GM13976 (cell line): ENCODE measurements around the gene ELL2.

Experiments used
- DNase-seq: peaks from one replicate; pipeline ENCODE4 v3.0.0; 2012; ENCODE audit warnings: low spot score
- in situ Hi-C: fragments of 300-500 bp; cut with MboI; formaldehyde crosslinking; loops from one replicate; pipeline ENCODE4 v1.12.0; 2022; ENCODE audit warnings: low sequenced_read_pairs, mixed read lengths, inconsistent platforms; ENCODE audit not compliant: unreplicated experiment
- TF ChIP-seq, protein P1 (sequence below): IDR thresholded peaks from 2 replicates; pipeline ENCODE4 v1.5.1; 2012; ENCODE audit warnings: borderline replicate concordance, mild to moderate bottlenecking; ENCODE audit not compliant: insufficient read depth; ENCODE audit errors: extremely low read depth, missing control alignments, control extremely low read depth

Gene ELL2

DNA sequence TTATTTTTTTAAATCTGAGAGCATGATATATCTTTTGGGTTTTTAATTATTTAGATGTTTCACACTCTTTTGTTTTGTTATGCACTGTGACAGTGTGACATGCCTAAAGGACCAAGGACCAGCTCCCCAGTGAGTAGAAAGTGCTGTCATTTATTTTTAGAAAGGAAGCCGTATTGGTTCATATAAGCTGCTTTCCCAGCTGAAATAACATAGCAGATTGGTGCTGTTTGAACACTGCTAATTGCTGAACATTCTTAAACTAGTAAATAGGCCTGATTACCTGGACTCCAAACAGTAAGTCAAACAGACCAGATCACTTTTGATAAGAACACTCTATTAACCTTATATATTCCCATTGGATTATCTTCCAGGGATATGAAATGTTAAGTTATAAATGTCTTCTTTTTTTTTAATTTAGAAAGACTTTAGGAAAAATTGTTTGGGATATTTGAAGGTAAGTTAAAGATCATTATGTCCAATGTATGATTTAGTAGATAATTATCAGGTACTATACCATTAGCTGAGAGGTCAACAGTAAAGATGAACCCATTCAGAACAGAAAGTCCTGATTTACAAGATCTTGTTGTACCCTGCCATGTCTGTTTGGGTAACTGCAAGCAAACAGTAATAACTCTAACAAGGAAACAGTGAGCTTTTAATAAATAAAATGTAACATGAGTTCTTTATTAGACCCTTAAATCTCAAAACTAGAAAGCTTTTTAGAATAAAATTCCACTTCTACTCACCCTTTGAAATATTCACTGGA, 27.8 kb upstream of the ELL2 start:
- TF ChIP-seq, protein P1, sequence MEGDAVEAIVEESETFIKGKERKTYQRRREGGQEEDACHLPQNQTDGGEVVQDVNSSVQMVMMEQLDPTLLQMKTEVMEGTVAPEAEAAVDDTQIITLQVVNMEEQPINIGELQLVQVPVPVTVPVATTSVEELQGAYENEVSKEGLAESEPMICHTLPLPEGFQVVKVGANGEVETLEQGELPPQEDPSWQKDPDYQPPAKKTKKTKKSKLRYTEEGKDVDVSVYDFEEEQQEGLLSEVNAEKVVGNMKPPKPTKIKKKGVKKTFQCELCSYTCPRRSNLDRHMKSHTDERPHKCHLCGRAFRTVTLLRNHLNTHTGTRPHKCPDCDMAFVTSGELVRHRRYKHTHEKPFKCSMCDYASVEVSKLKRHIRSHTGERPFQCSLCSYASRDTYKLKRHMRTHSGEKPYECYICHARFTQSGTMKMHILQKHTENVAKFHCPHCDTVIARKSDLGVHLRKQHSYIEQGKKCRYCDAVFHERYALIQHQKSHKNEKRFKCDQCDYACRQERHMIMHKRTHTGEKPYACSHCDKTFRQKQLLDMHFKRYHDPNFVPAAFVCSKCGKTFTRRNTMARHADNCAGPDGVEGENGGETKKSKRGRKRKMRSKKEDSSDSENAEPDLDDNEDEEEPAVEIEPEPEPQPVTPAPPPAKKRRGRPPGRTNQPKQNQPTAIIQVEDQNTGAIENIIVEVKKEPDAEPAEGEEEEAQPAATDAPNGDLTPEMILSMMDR, result no peak

DNA sequence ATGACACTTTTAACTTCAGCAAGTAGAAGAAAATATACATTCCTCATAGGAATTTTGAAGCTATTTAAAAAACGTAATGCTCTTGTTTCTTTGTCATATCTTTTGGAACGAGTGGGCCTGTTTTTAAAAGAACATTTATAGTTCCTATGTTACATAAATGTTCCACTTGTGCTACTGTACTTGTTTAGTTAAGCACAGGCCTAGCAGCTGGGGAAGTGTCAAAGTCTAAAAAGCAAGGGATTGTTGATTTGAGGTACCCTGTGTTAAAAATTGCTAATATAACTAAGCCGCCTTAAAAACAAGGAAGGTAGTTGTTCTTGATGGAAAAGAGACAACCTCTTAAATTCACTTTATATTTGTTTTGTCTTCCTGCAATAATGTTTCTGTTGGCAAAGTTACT, 27.2 kb upstream of the ELL2 start:
- TF ChIP-seq, protein P1, result no peak
- in situ Hi-C loops, result no loop called here
- DNase-seq, result no peak

More for the DNA sequence above, 27.8 kb upstream of the ELL2 start:
- in situ Hi-C loops, result no loop called here
- DNase-seq, result no peak

DNA sequence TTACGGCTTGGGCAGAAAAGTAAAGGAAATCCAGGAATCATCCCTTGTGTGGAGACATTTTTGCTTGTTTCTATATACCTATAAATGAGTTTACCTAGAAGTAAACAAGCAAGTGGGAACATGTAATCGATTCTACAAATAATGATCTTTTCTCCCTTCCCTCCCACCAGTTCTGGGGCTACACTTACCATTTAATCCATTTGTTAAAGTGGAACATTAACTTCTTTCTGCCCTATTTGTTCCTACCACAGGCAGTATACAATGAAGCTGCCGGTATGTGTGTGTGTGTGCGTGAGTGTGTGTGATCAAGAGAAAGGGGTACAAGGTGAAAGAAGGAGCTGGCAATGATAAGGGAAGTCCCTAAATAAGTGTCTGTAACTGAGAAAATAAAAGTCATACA, 26.4 kb upstream of the ELL2 start:
- in situ Hi-C loops, result no loop called here
- TF ChIP-seq, protein P1, result no peak

DNA sequence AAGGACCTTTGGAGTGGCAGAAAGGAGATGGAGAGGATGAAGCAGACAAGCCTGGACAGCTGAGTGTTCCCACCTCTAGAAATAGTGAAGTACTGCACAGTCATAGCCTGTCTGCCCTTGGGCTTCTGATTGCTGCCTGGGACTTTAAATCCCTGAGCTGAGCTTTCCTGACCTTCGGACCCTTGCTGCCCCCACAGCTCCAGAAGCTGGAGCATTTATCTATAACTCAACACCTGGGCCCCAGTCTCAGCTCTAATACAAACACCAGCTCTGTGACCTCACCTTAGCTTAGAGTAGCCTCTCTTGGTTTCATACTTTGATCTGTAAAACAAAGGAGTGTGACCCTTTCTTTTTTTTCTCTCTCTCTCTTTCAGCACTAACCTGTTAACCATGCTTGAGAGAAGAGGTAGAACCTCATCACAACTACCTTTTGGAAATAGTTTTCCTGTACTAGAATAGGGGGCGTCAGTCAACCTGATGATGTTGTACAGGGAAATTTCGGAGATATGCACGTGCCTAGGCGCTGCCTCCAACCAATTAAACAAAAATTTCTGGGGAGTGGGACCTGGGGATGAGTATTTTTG, 25.4 kb upstream of the ELL2 start:
- in situ Hi-C loops, result no loop called here
- TF ChIP-seq, protein P1, result no peak

More for the DNA sequence above, 26.4 kb upstream of the ELL2 start:
- DNase-seq, result no peak

DNA sequence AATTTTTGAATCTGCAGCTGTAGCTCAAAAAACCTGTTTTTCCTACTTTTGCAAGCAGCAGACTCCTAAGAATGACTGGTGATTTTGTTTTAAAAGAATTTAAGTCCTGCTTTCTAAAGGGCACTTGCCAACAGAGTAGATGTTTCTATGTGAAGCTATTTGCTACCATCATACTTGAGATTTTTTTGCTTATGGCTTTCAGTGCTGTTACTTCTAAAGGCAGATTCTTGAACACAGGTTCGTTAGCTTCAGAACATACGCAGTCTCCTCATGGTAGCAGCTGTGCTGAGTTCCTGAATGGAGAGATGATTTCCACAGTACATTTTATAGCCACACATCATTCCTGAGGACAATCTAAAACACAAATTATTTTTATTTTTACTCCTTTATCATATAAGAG, 24.4 kb upstream of the ELL2 start:
- no peak for DNase-seq
- in situ Hi-C loops, result no loop called here
- TF ChIP-seq, protein P1, result no peak

More for the DNA sequence above, 25.4 kb upstream of the ELL2 start:
- DNase-seq, result no peak

DNA sequence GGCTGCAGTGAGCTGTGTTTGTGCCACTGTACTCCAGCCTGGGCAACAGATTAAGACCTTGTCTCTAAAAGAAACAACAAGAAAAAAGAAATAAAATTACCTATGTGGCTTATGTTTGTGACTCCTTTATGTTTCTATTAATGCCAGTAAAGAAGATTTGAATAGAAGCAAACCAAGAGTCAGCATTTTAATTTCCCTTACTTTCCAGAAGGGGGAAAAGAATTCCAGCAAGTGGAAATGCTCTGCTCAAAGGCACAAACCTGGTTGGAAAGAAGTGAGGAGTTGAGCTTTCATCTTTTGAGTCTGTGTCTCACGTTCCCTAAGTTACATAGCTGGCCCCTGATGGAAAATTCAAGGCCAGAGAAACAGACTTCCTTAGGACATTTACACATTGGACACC, 23.6 kb upstream of the ELL2 start:
- in situ Hi-C loops, result no loop called here
- TF ChIP-seq, protein P1, result no peak
- DNase-seq, result no peak
